SU-DHL-6 (cell line): ENCODE results near the gene OVCH1.

Experiments used
- H2AFZ ChIP-seq: fragments of 200-600 bp; sonication (generic); 2 replicates; pipeline ENCODE4 v1.6.1; 2014; ENCODE audit warnings: low read depth, mild to moderate bottlenecking, moderate library complexity, mixed read lengths, antibody characterized with exemption, low read length; ENCODE audit not compliant: severe bottlenecking
- H3F3A ChIP-seq: fragments of 200-600 bp; shearing (Covaris generic); 2 replicates; pipeline ENCODE4 v1.6.0; 2016; ENCODE audit warnings: antibody characterized with exemption, mild to moderate bottlenecking; ENCODE audit not compliant: insufficient read depth
- H3K27ac ChIP-seq: fragments of 200-600 bp; sonication (generic); 2 replicates; pipeline ENCODE4 v1.5.1; 2016; ENCODE audit warnings: low read depth, mild to moderate bottlenecking, low read length, moderate library complexity, mixed read lengths
- H3K27me3 ChIP-seq: fragments of 200-600 bp; sonication (generic), shearing (Covaris generic); 2 replicates; pipeline ENCODE4 v1.6.0; 2014; ENCODE audit warnings: mild to moderate bottlenecking, low read length
- H3K36me3 ChIP-seq: fragments of 200-600 bp; sonication (generic); 2 replicates; pipeline ENCODE4 v1.6.1; 2014; ENCODE audit warnings: mild to moderate bottlenecking, low read length, mixed read lengths
- H3K4me2 ChIP-seq: fragments of 300-600, 200-600 bp; shearing (Covaris generic), sonication (generic); 2 replicates; pipeline ENCODE4 v1.6.0; 2014; ENCODE audit warnings: low read length, low read depth, mild to moderate bottlenecking; ENCODE audit not compliant: poor library complexity, severe bottlenecking
- H3K4me3 ChIP-seq: fragments of 200-600 bp; sonication (generic); 2 replicates; pipeline ENCODE4 v1.5.1; 2014; ENCODE audit warnings: antibody characterized with exemption, low read length, mild to moderate bottlenecking, mixed read lengths; ENCODE audit not compliant: insufficient read depth, poor library complexity, severe bottlenecking
- H3K79me2 ChIP-seq: fragments of 200-600 bp; sonication (generic); 2 replicates; pipeline ENCODE4 v1.6.1; 2014; ENCODE audit warnings: mild to moderate bottlenecking, low read length, moderate library complexity; ENCODE audit not compliant: insufficient read depth
- H3K9ac ChIP-seq: fragments of 200-600 bp; sonication (generic); 2 replicates; pipeline ENCODE4 v1.7.0; 2014; ENCODE audit warnings: mild to moderate bottlenecking, low read length
- H3K9me2 ChIP-seq: fragments of 200-600 bp; sonication (generic); replicated peaks from 2 replicates; pipeline ENCODE4 v1.6.1; 2014; ENCODE audit warnings: low read length; ENCODE audit not compliant: insufficient read depth
- H3K9me3 ChIP-seq: fragments of 200-600 bp; sonication (generic); 2 replicates; pipeline ENCODE4 v1.6.1; 2014; ENCODE audit warnings: low read length, mixed read lengths; ENCODE audit not compliant: insufficient read depth
- H4K20me1 ChIP-seq: fragments of 200-600 bp; sonication (generic); 2 replicates; pipeline ENCODE4 v1.6.1; 2014; ENCODE audit warnings: low read depth, mild to moderate bottlenecking, antibody characterized with exemption, low read length, moderate library complexity, mixed read lengths
- EZH2phosphoT487 ChIP-seq: fragments of 200-600 bp; sonication (generic), shearing (Covaris generic); conservative IDR thresholded peaks from 2 replicates; pipeline ENCODE4 v1.6.1; 2018; ENCODE audit warnings: mild to moderate bottlenecking, antibody characterized with exemption, low read length, moderate library complexity, mixed read lengths
- TF ChIP-seq, protein P1 (sequence below): fragments of 200-600 bp; sonication (generic); IDR thresholded peaks from one replicate; pipeline ENCODE4 v1.5.1; 2017; ENCODE audit warnings: antibody characterized with exemption, mild to moderate bottlenecking, low read length, moderate library complexity; ENCODE audit not compliant: insufficient read depth, poor library complexity, severe bottlenecking

Gene OVCH1

GRCh38 chr12:29531471-29531870 lies 34.0 kb upstream of the OVCH1 start:
- Histone ChIP-seq H4K20me1 (no peaks in the 10 kb centered on the region), H3K4me3 (no peak overlapping the region), H3K79me2 (no peaks in the 10 kb centered on the region), H3K36me3 (no peaks in the 10 kb centered on the region), H3K9ac (no peak overlapping the region), H3K9me2 (no peaks in the 10 kb centered on the region), H2AFZ (no peak overlapping the region), H3K4me2 (no peak overlapping the region), H3K27ac (no peak overlapping the region), H3F3A (no peaks in the 10 kb centered on the region), H3K27me3 (no peaks in the 10 kb centered on the region; the same call in 1 of the 2 replicates), H3K9me3 (no peaks in the 10 kb centered on the region)
- TF ChIP-seq, protein P1, sequence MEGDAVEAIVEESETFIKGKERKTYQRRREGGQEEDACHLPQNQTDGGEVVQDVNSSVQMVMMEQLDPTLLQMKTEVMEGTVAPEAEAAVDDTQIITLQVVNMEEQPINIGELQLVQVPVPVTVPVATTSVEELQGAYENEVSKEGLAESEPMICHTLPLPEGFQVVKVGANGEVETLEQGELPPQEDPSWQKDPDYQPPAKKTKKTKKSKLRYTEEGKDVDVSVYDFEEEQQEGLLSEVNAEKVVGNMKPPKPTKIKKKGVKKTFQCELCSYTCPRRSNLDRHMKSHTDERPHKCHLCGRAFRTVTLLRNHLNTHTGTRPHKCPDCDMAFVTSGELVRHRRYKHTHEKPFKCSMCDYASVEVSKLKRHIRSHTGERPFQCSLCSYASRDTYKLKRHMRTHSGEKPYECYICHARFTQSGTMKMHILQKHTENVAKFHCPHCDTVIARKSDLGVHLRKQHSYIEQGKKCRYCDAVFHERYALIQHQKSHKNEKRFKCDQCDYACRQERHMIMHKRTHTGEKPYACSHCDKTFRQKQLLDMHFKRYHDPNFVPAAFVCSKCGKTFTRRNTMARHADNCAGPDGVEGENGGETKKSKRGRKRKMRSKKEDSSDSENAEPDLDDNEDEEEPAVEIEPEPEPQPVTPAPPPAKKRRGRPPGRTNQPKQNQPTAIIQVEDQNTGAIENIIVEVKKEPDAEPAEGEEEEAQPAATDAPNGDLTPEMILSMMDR: no peak
- no peak for TF ChIP-seq EZH2phosphoT487

DNA sequence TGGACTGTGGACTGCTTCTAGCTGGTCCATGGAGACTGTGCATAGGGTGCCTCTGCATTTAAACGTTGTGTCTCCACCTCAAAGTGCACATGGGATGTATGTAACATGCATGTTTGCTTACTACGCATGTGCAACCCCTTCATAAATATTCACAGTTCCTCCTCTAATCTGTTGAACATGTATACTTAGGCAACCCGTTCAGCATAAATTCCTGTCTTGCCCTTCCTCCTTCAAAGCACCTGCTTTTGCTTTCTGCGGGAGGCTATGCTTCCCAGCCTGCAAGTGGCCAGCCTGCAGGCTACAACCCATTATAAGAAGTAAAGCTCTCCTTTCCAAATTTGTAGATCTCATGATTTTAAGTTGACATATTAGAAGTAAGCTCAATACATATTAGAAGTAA lies 33.0 kb upstream of the OVCH1 start:
- H3K9ac ChIP-seq: no peak overlapping the region
- H4K20me1 ChIP-seq: no peaks in the 10 kb centered on the region
- H3F3A ChIP-seq: no peaks in the 10 kb centered on the region
- H3K27me3 ChIP-seq: no peaks in the 10 kb centered on the region; the same call in 1 of the 2 replicates
- H3K4me3 ChIP-seq: no peak overlapping the region
- H3K36me3 ChIP-seq: no peaks in the 10 kb centered on the region
- no peaks in the 10 kb centered on the region for H3K9me3 ChIP-seq
- H3K4me2 ChIP-seq: no peak overlapping the region
- TF ChIP-seq EZH2phosphoT487: no peak
- TF ChIP-seq, protein P1: no peak
- no peaks in the 10 kb centered on the region for H3K9me2 ChIP-seq
- no peak overlapping the region for H3K27ac ChIP-seq
- no peak overlapping the region for H2AFZ ChIP-seq
- H3K79me2 ChIP-seq: no peaks in the 10 kb centered on the region

DNA sequence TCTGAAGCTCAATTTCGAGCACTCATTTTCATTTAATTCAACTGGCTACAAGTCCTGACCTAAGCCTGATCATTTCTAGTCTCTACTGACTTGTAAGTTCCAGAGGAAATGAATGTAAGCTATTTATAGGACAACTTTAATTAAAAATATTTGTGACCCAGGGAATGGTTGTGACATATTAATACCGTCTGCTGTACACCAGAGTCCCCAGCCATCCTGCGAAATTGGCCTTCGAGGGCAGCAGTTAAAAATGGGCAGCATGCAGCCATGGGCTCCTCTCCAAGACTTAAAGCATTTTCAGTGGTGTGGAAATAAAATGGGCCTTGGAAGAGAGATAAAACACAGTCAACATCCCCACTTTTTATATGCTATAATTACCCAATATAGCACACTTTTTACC lies 30.7 kb upstream of the OVCH1 start:
- Histone ChIP-seq H3K4me2 (no peak overlapping the region), H3F3A (no peaks in the 10 kb centered on the region), H3K79me2 (no peaks in the 10 kb centered on the region), H3K36me3 (no peaks in the 10 kb centered on the region), H3K9ac (no peak overlapping the region), H3K27ac (no peak overlapping the region), H3K9me2 (no peaks in the 10 kb centered on the region), H3K27me3 (no peaks in the 10 kb centered on the region; the same call in 1 of the 2 replicates), H4K20me1 (no peaks in the 10 kb centered on the region), H2AFZ (no peak overlapping the region), H3K4me3 (no peak overlapping the region), H3K9me3 (no peaks in the 10 kb centered on the region)
- TF ChIP-seq EZH2phosphoT487: no peak
- TF ChIP-seq, protein P1: no peak

DNA sequence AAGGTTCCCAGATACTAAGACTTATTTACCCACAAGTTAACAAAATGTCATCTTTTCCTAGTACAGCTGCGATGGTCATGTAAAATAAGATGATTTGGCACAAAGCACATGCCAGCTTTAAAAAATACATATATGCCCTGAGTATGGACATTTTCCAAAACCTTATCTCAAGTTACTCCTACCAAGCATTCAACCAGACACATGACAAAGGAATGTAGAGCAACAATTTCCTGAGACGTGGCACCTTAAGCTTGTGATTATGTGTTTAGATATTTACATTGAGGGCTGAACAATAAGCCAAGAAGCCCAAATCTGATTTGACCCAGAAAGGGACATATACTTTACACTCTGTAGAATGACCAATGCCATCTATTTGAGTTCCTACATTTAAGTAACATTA lies 24.5 kb upstream of the OVCH1 start:
- no peaks in the 10 kb centered on the region for H3K36me3 ChIP-seq
- H3K9me3 ChIP-seq: no peaks in the 10 kb centered on the region
- H3K27me3 ChIP-seq: no peaks in the 10 kb centered on the region
- H3K79me2 ChIP-seq: no peaks in the 10 kb centered on the region
- no peak overlapping the region for H3K4me3 ChIP-seq
- no peak overlapping the region for H2AFZ ChIP-seq
- no peak overlapping the region for H3K9ac ChIP-seq
- no peaks in the 10 kb centered on the region for H3K9me2 ChIP-seq
- no peak for TF ChIP-seq EZH2phosphoT487
- TF ChIP-seq, protein P1: no peak
- no peaks in the 10 kb centered on the region for H4K20me1 ChIP-seq
- no peak overlapping the region for H3K27ac ChIP-seq
- H3F3A ChIP-seq: no peaks in the 10 kb centered on the region
- no peak overlapping the region for H3K4me2 ChIP-seq
